Measurements from ENCODE around the gene EPPIN.
"Not testable (repeated sequence)": the region's sequence is repeated elsewhere in the genome, so short reads cannot be mapped to it uniquely, and the experiment has no call there.

The EPPIN gene

DNA sequence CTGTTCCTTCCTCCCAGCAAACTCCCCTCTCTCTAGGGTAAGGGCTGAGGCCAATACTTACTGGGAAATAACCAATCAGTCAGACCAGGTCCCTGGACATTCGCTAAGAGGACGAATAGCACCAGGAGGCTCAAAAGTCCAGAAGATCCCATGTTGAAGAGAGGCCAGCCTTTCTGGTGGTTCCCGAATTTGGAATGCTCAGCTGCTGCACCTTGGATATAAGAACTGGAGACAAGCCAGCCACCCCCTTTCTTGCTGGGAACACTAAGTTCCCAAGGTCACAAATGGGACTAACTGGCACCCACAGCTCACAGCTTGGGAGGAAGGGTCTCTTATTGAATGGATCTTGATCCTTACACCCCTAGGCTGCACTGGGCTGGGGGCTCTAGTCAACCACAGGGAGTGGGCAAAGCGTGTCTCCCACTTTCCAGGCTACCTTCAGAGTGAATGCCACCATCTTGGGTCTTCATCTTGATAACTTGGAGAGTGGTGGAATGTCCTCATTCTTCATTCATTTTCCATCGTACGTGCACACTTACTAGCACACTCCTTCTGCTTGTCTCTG lies at the start of gene EPPIN:
Gene EPPIN (minus strand): TSS at position 196 of the 565 bp plus-strand sequence. CDS start 44 bp downstream, at position 152.
- ATAC-seq = no peak
- DNase-seq = no peak

DNA sequence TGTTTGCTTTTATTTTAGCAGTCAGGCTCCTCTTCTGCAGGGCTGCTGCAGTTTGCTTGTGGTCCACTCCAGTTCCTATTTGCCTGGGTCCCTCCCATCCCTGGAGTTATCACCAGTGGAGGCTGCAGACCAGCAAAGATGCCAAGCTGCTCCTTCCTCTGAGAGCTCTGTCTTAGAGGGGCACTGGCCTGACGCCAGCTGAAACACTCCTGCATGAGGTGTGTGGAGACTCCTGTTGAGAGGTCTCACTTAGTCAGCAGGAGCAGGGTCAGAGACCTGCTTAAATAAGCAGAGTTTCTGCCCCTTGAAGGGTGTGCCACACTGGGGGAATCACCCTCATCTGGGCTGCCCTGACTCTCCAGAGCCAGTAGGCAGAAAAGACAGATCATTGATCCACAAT lies 48.0 kb upstream of the EPPIN start:
- no peak for DNase-seq
- no peak for ATAC-seq

DNA sequence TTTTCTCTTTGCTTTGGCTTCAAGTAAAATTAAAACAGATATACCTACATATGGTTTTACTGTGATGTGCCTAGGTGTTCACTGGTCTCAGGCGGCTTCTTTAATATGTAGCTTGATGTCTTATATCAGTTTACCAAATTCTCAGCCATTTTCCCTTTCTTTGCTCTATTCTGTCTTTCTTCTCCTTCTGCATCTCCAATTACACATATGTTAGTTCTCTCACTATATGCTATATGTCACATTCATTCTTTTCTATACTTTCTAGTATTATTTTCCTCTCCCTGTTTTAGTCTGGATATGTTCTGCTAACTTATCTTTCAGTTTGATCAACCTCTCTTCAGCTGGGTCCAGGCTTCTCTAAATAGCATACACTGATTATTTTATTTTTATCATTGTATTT lies 46.3 kb upstream of the EPPIN start:
- ATAC-seq (no peak), DNase-seq (no peak)

DNA sequence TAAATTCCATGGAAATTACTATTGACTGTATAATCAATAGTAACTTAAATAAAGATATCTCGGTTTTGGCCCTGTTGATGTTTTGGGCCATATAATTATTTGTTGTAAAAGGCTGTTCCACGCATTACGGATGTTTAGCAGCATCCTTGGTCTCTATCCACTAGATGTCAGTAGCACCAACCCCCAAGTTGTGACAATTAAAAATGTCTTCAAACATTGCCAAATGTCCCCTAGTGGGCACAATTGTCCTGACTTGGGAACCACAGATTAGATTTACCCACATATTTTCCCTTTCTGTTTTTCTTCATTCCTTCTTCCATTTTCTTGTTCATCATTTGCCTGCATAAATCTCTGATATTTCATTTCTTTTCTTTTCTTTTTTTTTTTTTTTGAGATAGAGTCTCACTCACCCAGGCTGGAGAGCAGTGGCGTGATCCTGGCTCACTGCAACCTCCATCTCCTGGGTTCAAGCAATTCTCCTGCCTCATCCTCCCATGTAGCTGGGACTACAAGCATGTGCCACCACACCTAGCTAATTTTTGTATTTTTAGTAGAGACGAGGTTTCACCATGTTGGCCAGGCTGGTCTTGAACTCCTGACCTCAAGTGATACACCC lies 45.5 kb upstream of the EPPIN start:
- DNase-seq (peak; percentile 19), ATAC-seq (peak; percentile 52)

DNA sequence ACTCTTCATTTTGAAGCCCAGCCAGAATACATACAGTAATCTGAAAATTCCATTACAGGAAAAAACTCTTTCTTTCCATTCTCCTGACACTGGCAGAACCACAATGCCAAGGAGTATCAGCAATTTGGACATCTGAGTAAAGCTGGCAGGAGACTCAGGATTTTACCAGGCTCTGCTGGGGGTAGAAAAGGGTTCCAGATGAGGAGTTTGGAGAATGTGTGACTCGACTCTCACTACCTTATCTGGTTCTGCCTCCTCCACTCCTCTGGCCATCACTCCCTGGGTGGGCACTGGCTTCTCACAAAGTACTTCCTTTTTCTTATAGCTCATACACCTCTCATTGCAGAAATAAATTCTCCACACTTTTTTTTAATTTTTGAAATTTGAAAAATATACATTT lies 42.5 kb upstream of the EPPIN start:
- ATAC-seq = no peak
- DNase-seq = no peak

DNA sequence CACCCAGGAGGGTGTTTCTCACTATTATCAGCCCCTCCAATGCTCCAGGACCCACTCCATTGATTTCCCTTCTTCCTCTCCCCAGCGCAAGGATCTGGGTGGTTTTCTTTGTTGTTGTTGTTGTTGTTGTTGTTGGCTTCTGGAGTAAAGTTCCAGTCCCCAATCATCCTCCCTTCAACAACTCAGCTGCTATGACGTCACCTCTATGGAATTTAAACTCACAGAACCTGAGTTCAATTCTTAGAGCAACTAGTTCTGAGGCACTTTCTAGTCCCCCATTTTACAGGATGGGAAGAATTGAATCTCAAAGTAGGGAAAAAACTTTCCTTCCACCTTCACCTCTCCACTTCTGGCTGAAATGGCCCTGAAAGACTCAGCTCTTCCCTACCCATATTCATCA lies 41.6 kb upstream of the EPPIN start:
- ATAC-seq = no peak
- DNase-seq = no peak

DNA sequence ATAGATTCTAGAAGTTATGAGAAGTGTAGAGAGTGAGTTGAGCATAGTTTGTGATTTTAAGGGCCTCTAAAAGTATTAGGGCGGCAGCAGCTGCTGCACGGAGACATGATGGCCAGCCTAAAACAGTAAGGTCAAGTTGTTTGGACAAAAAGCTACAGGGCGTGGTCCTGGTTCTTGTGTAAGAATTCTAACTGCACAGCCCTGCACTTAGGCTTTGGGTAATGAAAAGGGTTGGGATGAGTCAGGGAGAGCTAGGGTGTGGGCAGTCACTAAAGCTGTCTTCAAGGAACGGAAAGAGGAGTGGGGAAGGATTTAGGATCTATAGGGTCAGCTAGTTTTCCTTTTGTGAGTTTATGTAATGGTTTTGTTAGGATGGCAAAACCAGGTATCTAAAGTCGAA lies 38.8 kb upstream of the EPPIN start:
- DNase-seq, ATAC-seq: not testable (repeated sequence)

DNA sequence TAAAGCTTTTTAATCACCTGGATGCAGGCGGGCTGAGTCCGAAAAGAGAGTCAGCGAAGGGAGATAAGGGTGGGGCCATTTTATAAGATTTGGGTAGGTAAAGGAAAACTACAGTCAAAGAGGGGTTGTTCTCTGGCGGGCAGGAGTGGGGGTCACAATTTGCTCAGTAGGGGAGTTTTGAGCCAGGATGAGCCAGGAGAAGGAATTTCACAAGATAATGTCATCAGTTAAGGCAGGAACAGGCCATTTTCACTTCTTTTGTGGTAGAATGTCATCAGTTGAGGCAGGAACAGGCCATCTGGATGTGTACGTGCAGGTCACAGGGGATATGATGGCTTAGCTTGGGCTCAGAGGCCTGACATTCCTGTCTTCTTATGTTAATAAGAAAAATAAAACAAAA lies 37.1 kb upstream of the EPPIN start:
- ATAC-seq, DNase-seq: not testable (repeated sequence)

DNA sequence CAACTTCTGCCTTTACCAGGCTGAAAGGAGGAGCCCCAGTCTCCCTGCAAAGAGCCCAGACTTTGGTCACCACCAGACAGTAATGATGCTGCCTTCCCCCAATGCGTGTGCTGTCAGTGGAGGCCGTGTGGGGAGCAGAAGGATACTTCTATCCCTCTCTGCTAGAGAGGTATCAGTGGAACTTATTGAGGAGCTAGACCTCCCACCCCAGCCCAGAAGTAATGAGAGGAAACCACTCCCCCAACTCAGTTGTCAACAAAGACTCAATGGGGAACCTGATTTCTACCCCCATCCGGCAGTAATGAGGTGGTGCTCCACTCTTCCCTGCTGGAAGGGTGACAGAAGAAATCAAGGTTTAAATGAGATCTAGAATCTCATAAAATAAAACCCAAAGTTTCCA lies 36.3 kb upstream of the EPPIN start:
- ATAC-seq (no peak), DNase-seq (no peak)

DNA sequence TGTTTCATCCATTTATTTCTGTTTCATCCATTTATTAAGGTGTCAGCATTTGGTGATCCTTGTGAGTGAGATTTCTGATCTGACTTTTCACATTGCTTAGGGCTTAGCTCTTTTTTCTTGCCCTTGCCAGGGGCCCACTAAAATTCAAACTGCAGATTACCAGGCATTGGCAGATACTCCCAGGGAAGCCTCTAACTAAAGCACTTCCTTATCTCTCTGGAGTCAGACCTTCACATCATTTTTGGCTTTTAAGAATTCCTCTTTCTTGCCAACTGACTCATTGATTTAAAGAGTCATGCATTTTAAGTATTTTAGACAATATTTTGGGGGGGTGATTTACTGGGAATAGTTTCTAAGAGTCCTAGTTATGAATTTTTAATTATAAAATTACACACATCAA lies 34.5 kb upstream of the EPPIN start:
- DNase-seq = no peak

DNA sequence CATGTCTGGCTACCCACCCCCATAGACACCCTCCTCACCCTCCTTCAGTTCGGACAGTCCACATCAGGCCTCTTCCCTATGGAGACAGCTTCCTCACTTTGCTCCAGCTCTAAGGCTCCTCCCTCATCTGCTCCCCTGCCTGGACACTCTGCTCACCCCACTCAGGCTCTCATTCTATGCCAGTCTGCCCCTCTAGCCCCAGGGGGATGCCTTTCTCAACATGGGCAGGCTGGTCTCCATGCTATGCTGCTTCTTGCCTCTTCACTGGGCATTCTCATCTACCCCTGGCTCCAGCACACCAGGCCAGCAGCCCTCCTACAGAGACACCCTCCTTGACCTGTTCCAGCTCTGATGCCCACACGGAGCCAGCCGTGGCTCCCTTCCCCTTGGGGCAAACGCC lies 32.0 kb upstream of the EPPIN start, which contains the start of gene WFDC8:
Gene WFDC8 (minus strand): TSS at position 101 of the 400 bp plus-strand sequence. CDS start 37 bp downstream, at position 64.
- no peak for DNase-seq
- no peak for ATAC-seq

More for the DNA sequence above, 34.5 kb upstream of the EPPIN start:
- no peak for ATAC-seq

DNA sequence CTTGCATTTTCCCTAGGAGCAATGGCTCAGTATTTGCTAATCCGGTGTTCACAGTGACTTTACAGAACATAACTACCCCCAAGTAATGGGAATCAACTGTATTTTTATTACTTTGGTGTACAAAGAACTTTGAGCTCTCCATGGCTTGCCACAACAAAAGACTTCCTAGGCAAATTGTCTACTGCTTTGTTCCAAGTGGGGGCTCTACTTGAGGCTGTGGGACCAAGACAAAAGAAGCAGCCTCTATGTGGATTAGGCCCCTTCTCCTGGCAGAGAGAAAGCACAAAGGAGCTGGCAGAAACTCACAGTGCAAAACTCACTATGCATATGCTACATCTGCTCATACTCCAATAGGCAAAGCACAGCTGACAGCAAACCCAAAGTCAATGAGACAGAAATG lies 31.0 kb upstream of the EPPIN start:
- no peak for ATAC-seq
- DNase-seq = no peak

DNA sequence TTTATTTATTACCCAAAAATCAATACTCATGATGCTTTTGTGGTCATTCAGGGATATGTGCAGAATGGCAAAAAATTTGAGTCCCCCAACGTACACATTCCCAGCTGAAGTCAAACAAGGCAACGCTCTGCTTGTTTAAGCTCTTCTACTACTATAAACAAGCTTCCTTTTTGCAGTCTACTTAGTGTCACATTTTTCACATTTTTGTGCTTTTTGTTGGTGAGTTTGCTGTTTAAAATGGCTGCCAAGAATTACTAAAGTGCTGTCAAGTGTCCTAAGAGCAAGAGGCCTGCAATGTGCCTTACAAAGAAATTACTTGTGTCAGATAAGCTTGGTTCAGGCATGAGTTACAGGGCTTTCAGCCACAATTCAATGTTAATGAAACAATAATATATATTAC lies 29.8 kb upstream of the EPPIN start:
- no peak for DNase-seq
- ATAC-seq = no peak

DNA sequence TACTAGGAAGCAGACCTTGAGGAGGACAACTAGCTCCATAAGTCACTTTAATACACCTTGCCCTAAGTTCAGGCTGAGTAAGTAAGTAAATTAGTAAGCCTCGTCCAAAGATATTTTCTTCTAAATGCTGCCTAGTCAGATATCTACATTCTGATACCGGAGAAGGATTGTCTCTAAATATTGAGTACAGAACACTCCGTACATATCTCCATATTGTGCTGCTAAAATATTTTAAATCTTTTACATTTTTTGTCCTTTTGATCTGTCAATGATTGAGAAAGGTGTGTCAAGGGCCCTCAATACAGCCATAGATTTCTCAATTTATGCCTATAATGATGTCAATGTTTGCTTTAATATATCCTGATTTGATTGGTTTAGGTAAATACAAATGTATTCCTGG lies 28.7 kb upstream of the EPPIN start:
- no peak for DNase-seq
- no peak for ATAC-seq

DNA sequence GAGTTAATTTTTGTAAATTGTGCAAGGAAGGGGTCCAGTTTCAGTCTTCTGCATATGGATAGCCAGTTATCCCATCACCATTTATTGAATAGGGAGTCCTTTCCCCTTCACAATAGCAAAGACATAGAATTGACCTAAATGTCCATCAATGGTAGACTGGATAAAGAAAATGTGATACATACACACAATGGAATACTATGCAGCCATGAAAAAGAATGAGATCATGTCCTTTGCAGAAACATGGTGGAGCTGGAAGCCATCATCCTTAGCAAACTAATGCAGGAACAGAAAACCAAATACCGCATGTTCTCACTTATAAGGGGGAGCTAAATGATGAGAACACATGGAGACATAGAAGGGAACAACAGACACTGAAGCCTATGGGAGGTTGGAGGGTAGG lies 22.4 kb upstream of the EPPIN start:
- DNase-seq, ATAC-seq: not testable (repeated sequence)

DNA sequence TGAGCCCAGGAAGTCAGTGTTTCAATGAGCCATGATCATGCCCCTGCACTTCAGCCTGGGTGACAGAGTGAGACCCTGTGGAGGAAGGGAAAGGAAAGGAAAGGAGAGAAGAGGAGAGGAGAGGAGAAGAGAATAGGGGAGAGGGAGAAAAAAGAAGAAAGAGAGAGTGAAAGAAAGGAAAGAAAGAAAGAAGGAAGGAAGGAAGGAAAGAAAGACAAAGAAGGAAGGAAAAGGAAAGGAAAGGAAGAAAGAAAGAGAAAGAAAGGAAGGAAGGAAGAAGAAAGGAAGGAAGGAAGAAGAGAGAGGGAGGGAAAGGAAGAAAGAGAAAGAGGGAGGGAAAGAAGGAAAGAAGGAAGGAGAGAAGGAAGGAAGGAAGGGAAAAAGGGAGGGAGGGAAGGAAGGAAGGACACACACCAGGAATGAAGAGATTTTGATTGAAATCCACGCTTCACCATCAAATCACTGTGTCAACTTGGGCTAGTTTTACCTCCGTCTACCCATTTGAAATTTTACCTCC lies 17.6 kb upstream of the EPPIN start:
- no peak for DNase-seq
- ATAC-seq = no peak

DNA sequence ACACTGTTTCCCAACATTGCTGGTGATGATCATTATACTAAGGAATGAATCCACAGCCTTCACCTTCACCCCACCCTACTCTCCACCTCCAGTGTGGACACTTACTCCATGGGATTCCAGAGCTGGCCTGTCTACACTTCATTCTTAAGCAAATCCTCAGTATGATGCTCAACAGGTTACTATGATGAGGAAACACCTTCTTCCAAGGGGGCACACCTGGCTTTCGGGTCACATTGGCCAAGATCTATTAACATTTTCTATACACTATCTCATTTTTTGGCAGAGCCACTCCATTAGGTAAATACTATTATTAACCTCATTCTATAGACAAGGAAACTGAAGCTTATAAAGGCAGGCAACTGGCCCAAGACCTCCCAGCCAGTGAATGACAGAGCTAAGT lies 8.0 kb upstream of the EPPIN start:
- no peak for DNase-seq
- ATAC-seq = no peak

DNA sequence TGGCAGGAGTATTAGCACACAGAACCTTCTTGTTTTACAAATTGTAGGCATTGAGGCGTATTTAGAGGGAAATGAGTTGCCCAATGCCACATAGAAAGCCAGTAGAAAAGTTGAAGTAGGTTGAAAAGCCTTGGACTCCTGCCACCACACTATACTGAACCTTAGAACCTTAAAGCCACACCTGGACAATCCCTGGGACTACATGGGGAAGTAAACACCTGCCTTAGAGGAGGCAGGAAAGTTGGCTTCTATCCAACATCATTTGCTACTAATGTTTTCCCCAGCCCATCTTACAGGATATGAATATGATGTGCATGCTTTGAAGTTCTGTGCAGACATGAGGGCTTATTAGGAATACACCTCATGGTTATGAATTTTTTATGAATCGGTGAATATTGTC lies 5.3 kb upstream of the EPPIN start:
- no peak for DNase-seq
- no peak for ATAC-seq

DNA sequence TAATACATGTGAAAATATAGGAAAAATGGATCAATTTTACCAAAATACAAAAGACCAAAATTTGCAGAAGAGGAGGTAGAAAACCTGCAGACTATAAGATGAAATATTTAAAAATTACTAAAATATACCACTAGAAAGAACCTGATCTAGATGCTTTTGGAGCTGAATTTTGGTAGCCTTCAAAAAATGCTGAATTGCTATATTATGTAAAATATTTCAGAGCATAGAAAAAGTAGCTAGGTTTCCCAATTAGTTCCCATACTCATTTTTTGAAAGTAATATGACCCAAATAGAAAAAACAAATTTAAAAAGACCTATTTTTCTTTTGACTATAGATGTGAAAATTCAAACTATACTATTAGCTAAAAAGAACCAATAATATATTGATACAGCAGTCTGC lies 3.6 kb upstream of the EPPIN start:
- no peak for DNase-seq
- no peak for ATAC-seq

DNA sequence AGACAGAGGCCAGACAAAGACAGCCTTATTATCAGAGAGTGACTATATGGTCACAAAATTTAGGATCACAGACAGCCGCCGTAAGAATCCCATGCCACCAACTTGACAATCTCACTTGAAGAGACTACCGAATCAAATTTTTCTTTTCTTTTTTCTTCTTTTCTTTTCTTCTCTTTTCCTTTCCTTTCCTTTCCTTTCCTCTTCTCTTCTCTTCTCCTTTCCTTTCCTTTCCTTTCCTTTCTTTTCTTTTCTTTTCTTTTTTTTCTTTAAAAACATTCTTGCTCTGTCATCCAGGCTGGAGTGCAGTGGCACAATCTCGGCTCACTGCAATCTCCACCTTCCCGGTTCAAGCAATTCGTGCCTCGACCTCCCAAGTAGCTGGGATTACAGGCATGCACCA lies 1.2 kb upstream of the EPPIN start:
- ATAC-seq = no peak
- DNase-seq = no peak

DNA sequence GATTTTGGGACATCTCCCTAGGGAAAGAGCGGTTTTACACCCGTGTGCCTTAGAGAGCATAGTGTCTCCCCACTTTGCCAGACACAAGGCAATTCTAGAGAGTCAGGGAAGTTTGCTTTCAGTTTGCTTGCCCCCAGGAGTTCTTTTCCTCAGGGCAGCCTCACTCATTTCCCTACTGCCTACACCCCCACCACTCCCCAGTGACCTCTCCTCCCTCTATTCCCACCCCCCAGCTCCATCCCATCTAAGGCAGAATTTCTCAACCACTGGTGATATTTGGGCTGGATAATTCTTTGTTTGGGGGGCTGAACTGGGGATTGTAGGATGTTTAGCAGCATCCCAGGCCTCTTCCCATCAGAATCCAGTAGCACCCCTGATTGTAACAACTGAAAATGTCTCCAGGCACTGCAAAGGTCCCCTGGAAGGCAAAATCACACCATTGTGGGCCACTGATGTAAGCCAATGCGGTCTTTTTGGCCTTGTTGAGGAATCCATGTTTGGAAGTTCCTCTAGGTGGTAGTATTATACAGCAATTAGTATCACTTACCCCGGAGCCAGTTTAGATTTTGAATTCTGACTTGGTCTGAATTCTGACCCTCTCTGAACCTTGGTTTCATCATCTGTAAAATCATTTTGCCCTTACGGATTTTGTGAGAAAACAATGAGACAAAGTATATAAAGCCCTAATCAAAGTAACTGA lies 1.3 kb downstream of the EPPIN start:
- DNase-seq (no peak), ATAC-seq (no peak)

DNA sequence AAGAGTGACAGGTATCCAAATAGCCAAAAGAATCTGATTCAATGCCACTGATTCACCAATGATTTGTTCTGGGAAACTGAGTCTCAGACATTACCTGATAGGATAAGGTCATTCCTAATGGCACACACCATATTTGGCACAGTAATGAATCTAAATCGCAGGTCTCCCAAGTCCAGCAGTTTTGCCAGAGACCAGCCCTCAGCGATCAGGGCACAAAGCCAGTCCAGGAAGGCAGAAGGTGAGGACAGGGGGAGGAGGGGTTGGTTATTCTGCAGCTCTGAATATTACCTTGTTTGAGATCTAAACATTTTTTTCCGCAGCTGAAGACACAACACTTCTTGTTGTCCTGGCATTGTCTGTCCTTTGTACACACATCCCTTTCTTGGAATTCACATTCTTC lies 1.9 kb downstream of the EPPIN start:
- no peak for ATAC-seq
- no peak for DNase-seq

DNA sequence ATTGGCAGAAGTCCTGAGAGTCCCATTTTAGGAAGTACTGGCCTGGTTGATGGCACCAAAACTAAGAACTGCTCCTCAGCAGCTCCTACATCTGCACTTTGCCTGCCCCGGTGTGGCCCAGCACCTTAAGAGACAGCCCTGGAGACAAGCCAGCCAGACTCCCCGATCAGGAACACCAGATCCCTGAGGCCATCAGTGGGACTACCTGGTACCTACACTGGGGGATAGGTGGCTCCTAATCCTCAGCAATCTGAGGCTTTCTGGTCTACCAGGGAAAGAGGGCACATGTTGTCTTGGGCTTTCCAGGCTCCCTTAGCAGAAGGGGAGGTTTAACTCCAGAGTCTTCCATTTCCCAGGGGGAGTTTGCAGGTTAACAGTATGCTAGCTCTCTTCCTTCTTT lies 7.8 kb downstream of the EPPIN start, which contains the start of gene WFDC6:
Gene WFDC6 (minus strand): TSS at position 101 of the 400 bp plus-strand sequence. CDS start 75 bp downstream, at position 26.
- DNase-seq = no peak
- ATAC-seq = no peak
